Upper lobe of left lung (tissue), 6 donors: ENCODE results near the gene SMCO4. TPM values are rescaled to one million over a fixed set of nuclear protein-coding genes. Genes with fewer than 3 reads are reported as not detected.

Experiments
- ATAC-seq, 2 donors: fragments of 200-7000 bp; cut with Tn5 transposase; one replicate each; pipeline ENCODE4 v1.9.1; 2022; ENCODE audit warnings: mild to moderate bottlenecking in 2 of 2, moderate library complexity in 2 of 2; ENCODE audit not compliant: low FRiP score in 2 of 2
- DNase-seq, 2 donors: peaks; one replicate each; pipeline ENCODE4 v3.0.0-alpha.2; 2019 to 2020
- H3K27ac ChIP-seq, 4 donors: fragments of 200-600 bp; sonication (generic); one replicate each; pipeline ENCODE4 v1.5.1; 2016 to 2019
- H3K27me3 ChIP-seq, 4 donors: fragments of 200-600 bp; sonication (generic); one replicate each; pipeline ENCODE4 v1.5.1; 2017 to 2019
- H3K36me3 ChIP-seq, 4 donors: fragments of 200-600 bp; sonication (generic); one replicate each; pipeline ENCODE4 v1.5.1; 2016 to 2019
- H3K4me1 ChIP-seq, 4 donors: fragments of 200-600 bp; sonication (generic); one replicate each; pipeline ENCODE4 v1.5.1; 2018 to 2019
- H3K4me3 ChIP-seq, 4 donors: fragments of 200-600 bp; sonication (generic); one replicate each; pipeline ENCODE4 v1.5.1; 2017 to 2019; ENCODE audit warnings: mild to moderate bottlenecking in 2 of 4, moderate library complexity in 1 of 4
- H3K9me3 ChIP-seq, 4 donors: fragments of 200-600 bp; sonication (generic); one replicate each; pipeline ENCODE4 v1.5.1; 2018 to 2019
- CTCF ChIP-seq, 6 experiments: fragments of 450-650 bp in 4 of 6; fragments of 200-600 bp in 2 of 6; sonication (generic) in 2 of 6; IDR thresholded peaks; one replicate each; pipeline ENCODE4 v1.5.1; 2016 to 2019; ENCODE audit warnings: antibody characterized with exemption in 6 of 6
- EP300 ChIP-seq, 4 donors: sonication (generic); formaldehyde crosslinking; IDR thresholded peaks; one replicate each; pipeline ENCODE4 v1.5.1; 2017; ENCODE audit warnings: antibody characterized with exemption in 4 of 4, control low read depth in 2 of 4
- POLR2A ChIP-seq, 4 donors: fragments of 450-650 bp; IDR thresholded peaks; one replicate each; pipeline ENCODE4 v1.5.1; 2016 to 2017; ENCODE audit warnings: antibody characterized with exemption in 4 of 4, mild to moderate bottlenecking in 2 of 4
- POLR2AphosphoS5 ChIP-seq, 2 donors: sonication (generic); formaldehyde crosslinking; IDR thresholded peaks; one replicate each; pipeline ENCODE4 v1.5.1; 2017; ENCODE audit warnings: antibody characterized with exemption in 2 of 2
- WGBS, 2 donors: methylation state at CpG; one replicate each; pipeline ENCODE4 v1.1.5; 2017 to 2018; 5-methylcytosine and 5-hydroxymethylcytosine counted together
- total RNA-seq, 6 donors: library from RNA; depleted of rRNA in 4 of 6; stranded (reverse); fragments of >200 nt in 4 of 6; gene quantifications; one replicate each; pipeline versions ENCODE4 v1.1.0 to v1.2.1, GENCODE V29; 2016 to 2021
- donor health status: DM: no; HTN: no; CAD: no; lungs with moderate emphysema.
- donor health status: DM: no; HTN: yes; CAD: no; lungs with severe emphysema.

SMCO4 gene
- total RNA-seq, 6 donors from 2014 or later = 13.6 to 62.4 (median 42.1) TPM

- no peak for ATAC-seq
- Histone ChIP-seq H3K27ac (no peak overlapping the region), H3K4me1 (peaks cover 0 to 11% (median 0%) of the 10 kb centered on the region in 4 donors), H3K36me3 (peaks cover 0 to 8% (median 0%) of the 10 kb centered on the region in 4 donors), H3K27me3 (no peaks in the 10 kb centered on the region), H3K9me3 (no peaks in the 10 kb centered on the region), H3K4me3 (no peak overlapping the region)
- TF ChIP-seq CTCF (IDR thresholded peaks at IDR 0.05) (no peak), POLR2A (IDR thresholded peaks at IDR 0.05) (no peak), POLR2AphosphoS5 (IDR thresholded peaks at IDR 0.05) (no peak)
- DNase-seq = no peak
- WGBS, 2 donors = 61 to 69% methylated on average over 5 of the region's 5 CpGs
These were observed 52.1 kb downstream of the SMCO4 start for GRCh38 chr11:93490996-93491618.

- Histone ChIP-seq H3K27ac (no peak overlapping the region), H3K9me3 (no peaks in the 10 kb centered on the region), H3K27me3 (no peaks in the 10 kb centered on the region), H3K4me1 (peaks cover 0 to 11% (median 0%) of the 10 kb centered on the region in 4 donors), H3K4me3 (no peak overlapping the region), H3K36me3 (peaks cover 0 to 3% (median 0%) of the 10 kb centered on the region in 4 donors)
- ATAC-seq (no peak), DNase-seq (no peak)
- WGBS, 2 donors = 69 to 75% methylated on average over 3 of the region's 3 CpGs
- TF ChIP-seq POLR2A (IDR thresholded peaks at IDR 0.05) (no peak), EP300 (IDR thresholded peaks at IDR 0.05) (no peak), CTCF (IDR thresholded peaks at IDR 0.05) (no peak), POLR2AphosphoS5 (IDR thresholded peaks at IDR 0.05) (no peak)
These were observed 53.4 kb downstream of the SMCO4 start for GRCh38 chr11:93489841-93490240.

GRCh38 chr11:93487032-93487483 is 56.1 kb downstream of the SMCO4 start:
- peaks cover 0 to 3% (median 0%) of the 10 kb centered on the region in 4 donors for H3K36me3 ChIP-seq
- no peak overlapping the region for H3K27ac ChIP-seq
- no peak for TF ChIP-seq EP300 (IDR thresholded peaks at IDR 0.05)
- TF ChIP-seq POLR2AphosphoS5 (IDR thresholded peaks at IDR 0.05) = no peak
- H3K4me1 ChIP-seq = peaks cover 0 to 11% (median under 1%) of the 10 kb centered on the region in 4 donors
- 35 to 48% methylated on average over 7 of the region's 7 CpGs for WGBS, 2 donors
- ATAC-seq (no peak), DNase-seq (no peak)
- H3K4me3 ChIP-seq = no peak overlapping the region
- H3K27me3 ChIP-seq = no peaks in the 10 kb centered on the region
- no peaks in the 10 kb centered on the region for H3K9me3 ChIP-seq

GRCh38 chr11:93485983-93486382 is 57.2 kb downstream of the SMCO4 start:
- DNase-seq (no peak), ATAC-seq (no peak)
- peaks cover 0 to 3% (median 0%) of the 10 kb centered on the region in 4 donors for H3K36me3 ChIP-seq
- 91 to 96% methylated on average over 1 to 2 of the region's 2 CpGs for WGBS, 2 donors
- H3K4me3 ChIP-seq = no peak overlapping the region
- H3K4me1 ChIP-seq = peaks cover 0 to 11% (median 4%) of the 10 kb centered on the region in 4 donors
- H3K27me3 ChIP-seq = no peaks in the 10 kb centered on the region
- H3K9me3 ChIP-seq = no peaks in the 10 kb centered on the region
- TF ChIP-seq EP300 (IDR thresholded peaks at IDR 0.05) = no peak
- no peak for TF ChIP-seq POLR2AphosphoS5 (IDR thresholded peaks at IDR 0.05)
- no peak for TF ChIP-seq POLR2A (IDR thresholded peaks at IDR 0.05)
- TF ChIP-seq CTCF (IDR thresholded peaks at IDR 0.05) = no peak
- no peak overlapping the region for H3K27ac ChIP-seq

- Histone ChIP-seq H3K27ac (no peak overlapping the region), H3K4me3 (no peak overlapping the region), H3K9me3 (no peaks in the 10 kb centered on the region), H3K36me3 (peaks cover 0 to 3% (median 0%) of the 10 kb centered on the region in 4 donors), H3K4me1 (peaks cover 0 to 11% (median 4%) of the 10 kb centered on the region in 4 donors), H3K27me3 (no peaks in the 10 kb centered on the region)
- no peak for DNase-seq
- no peak for ATAC-seq
- no peak for TF ChIP-seq POLR2AphosphoS5 (IDR thresholded peaks at IDR 0.05)
- no peak for TF ChIP-seq POLR2A (IDR thresholded peaks at IDR 0.05)
- WGBS, 2 donors = 77 to 79% methylated on average over 3 of the region's 3 CpGs
These were observed 58.5 kb downstream of the SMCO4 start for GRCh38 chr11:93484716-93485115.

- H3K27ac ChIP-seq = no peak overlapping the region
These were observed 60.6 kb downstream of the SMCO4 start for GRCh38 chr11:93482556-93482955.

More at GRCh38 chr11:93482556-93482955, 60.6 kb downstream of the SMCO4 start:
- peaks cover 0 to 12% (median 2%) of the 10 kb centered on the region in 4 donors for H3K36me3 ChIP-seq
- 54 to 62% methylated on average over 10 of the region's 10 CpGs for WGBS, 2 donors
- H3K27me3 ChIP-seq = no peaks in the 10 kb centered on the region
- H3K9me3 ChIP-seq = no peaks in the 10 kb centered on the region
- peaks cover 0 to 11% (median 4%) of the 10 kb centered on the region in 4 donors for H3K4me1 ChIP-seq
- no peak for ATAC-seq
- H3K4me3 ChIP-seq = no peak overlapping the region
- TF ChIP-seq POLR2A (IDR thresholded peaks at IDR 0.05) (no peak), POLR2AphosphoS5 (IDR thresholded peaks at IDR 0.05) (no peak), CTCF (IDR thresholded peaks at IDR 0.05) (no peak), EP300 (IDR thresholded peaks at IDR 0.05) (no peak)
- no peak for DNase-seq
